SK-N-SH (cell line): ENCODE results near the gene DOK4. TPM values are rescaled to one million over a fixed set of nuclear protein-coding genes. Genes with fewer than 3 reads are reported as not detected.

Experiments used
- CTCF ChIA-PET: fragments of 300-600, 350-600 bp; formaldehyde crosslinking; extraction: SDS; loops from one replicate; lab custom pipeline; 2021; lab: Yijun Ruan, JAX
- POLR2A ChIA-PET: fragments of 350-600 bp; sonication (Branson Sonifier 250); formaldehyde crosslinking; extraction: SDS; loops from one replicate; lab custom pipeline; 2020; ENCODE audit warnings: antibody characterized with exemption, inconsistent platforms; lab: Yijun Ruan, JAX
- DNase-seq: peaks from one replicate; pipeline ENCODE4 v3.0.0; 2012
- H2AFZ ChIP-seq: fragments of 200-600 bp; sonication (generic); 2 replicates; pipeline ENCODE4 v1.8.1; 2016; ENCODE audit warnings: antibody characterized with exemption, mild to moderate bottlenecking, low read depth
- H3F3A ChIP-seq: fragments of 200-600 bp; sonication (generic); replicated peaks from 2 replicates; pipeline ENCODE3; 2016; ENCODE audit warnings: antibody characterized with exemption, mild to moderate bottlenecking; ENCODE audit not compliant: insufficient read depth
- H3K27ac ChIP-seq, 2 experiments: fragments of 200-500 bp in 1 of 2; fragments of 200-600 bp in 1 of 2; sonication (Bioruptor generic) in 1 of 2; sonication (generic), shearing (Covaris generic) in 1 of 2; 2 replicates each; pipeline versions ENCODE4 v1.5.1 to v1.6.1; 2014 to 2016; ENCODE audit warnings: low read depth in 2 of 2, inconsistent platforms in 1 of 2, low read length in 1 of 2, mild to moderate bottlenecking in 1 of 2, mixed read lengths in 1 of 2
- H3K27me3 ChIP-seq: fragments of 200-600 bp; sonication (generic), shearing (Covaris generic); 2 replicates; pipeline ENCODE4 v1.6.1; 2016; ENCODE audit warnings: mixed run types; ENCODE audit not compliant: insufficient read depth
- H3K36me3 ChIP-seq, 2 experiments: fragments of 200-500 bp in 1 of 2; fragments of 200-600 bp in 1 of 2; sonication (Bioruptor generic) in 1 of 2; sonication (generic) in 1 of 2; replicated peaks in 1 of 2; 2 replicates each; pipeline versions ENCODE3 to v1.5.1; 2014 to 2016; ENCODE audit warnings: low read length in 1 of 2, mild to moderate bottlenecking in 1 of 2; ENCODE audit not compliant: insufficient read depth in 2 of 2, control insufficient read depth in 1 of 2
- H3K4me1 ChIP-seq, 2 experiments: fragments of 200-500 bp in 1 of 2; fragments of 200-600 bp in 1 of 2; sonication (Bioruptor generic) in 1 of 2; sonication (generic), shearing (Covaris generic) in 1 of 2; 2 replicates each; pipeline versions ENCODE4 v1.5.1 to v1.6.1; 2014 to 2016; ENCODE audit warnings: low read depth in 1 of 2, low read length in 1 of 2, mixed run types in 1 of 2; ENCODE audit not compliant: insufficient read depth in 2 of 2, control insufficient read depth in 1 of 2
- H3K4me2 ChIP-seq: fragments of 200-600 bp; sonication (generic), shearing (Covaris generic); 2 replicates; pipeline ENCODE4 v1.6.1; 2017; ENCODE audit warnings: mixed run types
- H3K4me3 ChIP-seq, 2 experiments: fragments of 200-500 bp in 1 of 2; fragments of 200-600 bp in 1 of 2; sonication (Bioruptor generic) in 1 of 2; sonication (generic), shearing (Covaris generic) in 1 of 2; 2 replicates each; pipeline versions ENCODE4 v1.5.1 to v1.8.1; 2014 to 2016; ENCODE audit warnings: low read depth in 2 of 2, inconsistent platforms in 1 of 2, low read length in 1 of 2, mild to moderate bottlenecking in 1 of 2, mixed read lengths in 1 of 2, moderate library complexity in 1 of 2
- H3K79me2 ChIP-seq: fragments of 200-600 bp; sonication (generic); 2 replicates; pipeline ENCODE4 v1.8.1; 2017; ENCODE audit warnings: mild to moderate bottlenecking; ENCODE audit not compliant: insufficient read depth
- H3K9ac ChIP-seq: fragments of 200-600 bp; sonication (generic); 2 replicates; pipeline ENCODE4 v1.6.1; 2017; ENCODE audit warnings: mixed run types
- H3K9me2 ChIP-seq: fragments of 200-600 bp; sonication (generic); 2 replicates; pipeline ENCODE4 v1.6.1; 2017; ENCODE audit warnings: mixed run types
- H3K9me3 ChIP-seq: fragments of 200-600 bp; sonication (generic); 2 replicates; pipeline ENCODE4 v1.6.1; 2017; ENCODE audit warnings: mixed run types, mild to moderate bottlenecking, moderate library complexity
- H4K20me1 ChIP-seq: fragments of 200-600 bp; sonication (generic); 2 replicates; pipeline ENCODE4 v1.6.1; 2017; ENCODE audit warnings: mild to moderate bottlenecking, mixed run types; ENCODE audit not compliant: insufficient read depth
- CTCF ChIP-seq: fragments of 200-600 bp; sonication (generic); IDR thresholded peaks from 2 replicates; pipeline ENCODE4 v1.6.1; 2017; ENCODE audit warnings: antibody characterized with exemption, mild to moderate bottlenecking, moderate library complexity
- ELF1 ChIP-seq: IDR thresholded peaks from 2 replicates; pipeline ENCODE4 v1.4.0; 2012
- EZH2phosphoT487 ChIP-seq: fragments of 200-600 bp; sonication (generic); IDR thresholded peaks from 2 replicates; pipeline ENCODE4 v1.6.1; 2017; ENCODE audit warnings: low read depth, mixed run types, mild to moderate bottlenecking, antibody characterized with exemption, moderate library complexity, borderline replicate concordance
- FOXM1 ChIP-seq: IDR thresholded peaks from 2 replicates; pipeline ENCODE4 v1.4.0; 2012; ENCODE audit warnings: low read depth, mild to moderate bottlenecking
- JUND ChIP-seq: IDR thresholded peaks from 2 replicates; pipeline ENCODE4 v1.4.0; 2012
- MAX ChIP-seq: IDR thresholded peaks from 2 replicates; pipeline ENCODE4 v1.4.0; 2012; ENCODE audit warnings: low read depth
- MEF2A ChIP-seq: IDR thresholded peaks from 2 replicates; pipeline ENCODE4 v1.4.0; 2012; ENCODE audit warnings: low read depth, borderline replicate concordance
- NRF1 ChIP-seq: IDR thresholded peaks from 2 replicates; pipeline ENCODE4 v1.6.1; 2012; ENCODE audit warnings: low read depth, mild to moderate bottlenecking, low read length
- PBX3 ChIP-seq: IDR thresholded peaks from 2 replicates; pipeline ENCODE4; 2012
- RCOR1 ChIP-seq: fragments of 150-350 bp; IDR thresholded peaks from 2 replicates; pipeline ENCODE4 v1.6.1; 2017; ENCODE audit warnings: antibody characterized with exemption, low read length
- RFX5 ChIP-seq: IDR thresholded peaks from 2 replicates; pipeline ENCODE4 v1.6.1; 2012; ENCODE audit warnings: mild to moderate bottlenecking, improper control_type of control experiment, low read length
- SIN3A ChIP-seq: IDR thresholded peaks from 2 replicates; pipeline ENCODE4 v1.6.1; 2012; ENCODE audit warnings: low read depth, mild to moderate bottlenecking, low read length, moderate library complexity, borderline replicate concordance
- SMC3 ChIP-seq: IDR thresholded peaks from 2 replicates; pipeline ENCODE4 v1.6.1; 2012; ENCODE audit warnings: low read depth, low read length, improper control_type of control experiment
- TEAD4 ChIP-seq: IDR thresholded peaks from 2 replicates; pipeline ENCODE4 v1.4.0; 2012; ENCODE audit warnings: mild to moderate bottlenecking, borderline replicate concordance; ENCODE audit not compliant: insufficient read depth
- USF2 ChIP-seq: fragments of 150-350 bp; IDR thresholded peaks from 2 replicates; pipeline ENCODE4 v1.6.1; 2017; ENCODE audit warnings: antibody characterized with exemption, low read length, low read depth, borderline replicate concordance
- ZBTB33 ChIP-seq: IDR thresholded peaks from 2 replicates; pipeline ENCODE4 v1.4.0; 2012; ENCODE audit warnings: low read depth, borderline replicate concordance
- WGBS: methylation state at CpG from one replicate; pipeline ENCODE4 v1.1.6; 2017; ENCODE audit warnings: low lambda C conversion rate; 5-methylcytosine and 5-hydroxymethylcytosine counted together
- polyA plus RNA-seq, 3 experiments: library from polyadenylated mRNA; depleted of rRNA; stranded (reverse); fragments of >200 nt; gene quantifications; 2 replicates each; pipeline ENCODE4 v1.2.3, GENCODE V29; 2012

Gene DOK4
- polyA plus RNA-seq, 1 of the 3 experiments (the other 2 are of a cell fraction), result 28.4 TPM

- H3K79me2 ChIP-seq, result peaks cover 9% of the 10 kb centered on the region; the same call in 1 of the 2 replicates
- H3K4me1 ChIP-seq, result peaks cover 30 to 39% of the 10 kb centered on the region in 2 experiments; a peak in 3 of 4 replicates
- no peak overlapping the region for H3K9ac ChIP-seq
- DNase-seq, result peak; percentile 11
- no peak overlapping the region for H3K4me2 ChIP-seq
- no peaks in the 10 kb centered on the region for H3K9me2 ChIP-seq
- no peak overlapping the region for H3K27ac ChIP-seq
- no peaks in the 10 kb centered on the region for H3K9me3 ChIP-seq
- no peaks in the 10 kb centered on the region for H3F3A ChIP-seq
- no peaks in the 10 kb centered on the region for H4K20me1 ChIP-seq
- H3K4me3 ChIP-seq, result no peak overlapping the region
- POLR2A ChIA-PET, result interaction anchor here (0.8 to 1.1 kb wide), 2 partner anchors 44 to 85 kb away, joined by 3 read pairs; partner anchors contain the start of genes CIAPIN1 and COQ9
- H2AFZ ChIP-seq, result no peak overlapping the region
- H3K36me3 ChIP-seq, result peaks cover 5 to 10% of the 10 kb centered on the region in 2 experiments
- TF ChIP-seq SIN3A (no peak), TEAD4 (no peak), CTCF (no peak), JUND (no peak), PBX3 (no peak), FOXM1 (no peak), RFX5 (no peak)
- TF ChIP-seq, all 33 proteins: peak for 0
- 91% methylated on average over 8 of the region's 8 CpGs for WGBS
- CTCF ChIA-PET, result interaction anchor here (1.3 to 3.9 kb wide), 3 partner anchors 12 to 114 kb away, joined by 4 to 21 read pairs (median 15); no protein-coding TSS in a partner anchor
- no peaks in the 10 kb centered on the region for H3K27me3 ChIP-seq
Measured at GRCh38 chr16:57531635-57532265, 45.5 kb upstream of the DOK4 start.

- H3F3A ChIP-seq, result no peaks in the 10 kb centered on the region
- ChIA-PET POLR2A (interaction anchor here (0.6 kb wide), 1 partner anchor 476 kb away, joined by 3 read pairs; no protein-coding TSS in a partner anchor), CTCF (interaction anchor here (0.9 to 3.9 kb wide), 3 partner anchors 11 to 117 kb away, joined by 3 to 21 read pairs (median 15); no protein-coding TSS in a partner anchor)
- peak; percentile 5 for DNase-seq
- H4K20me1 ChIP-seq, result no peaks in the 10 kb centered on the region
- peaks cover 5 to 10% of the 10 kb centered on the region in 2 experiments for H3K36me3 ChIP-seq
- H3K4me3 ChIP-seq, result no peak overlapping the region
- H3K4me2 ChIP-seq, result no peak overlapping the region
- H2AFZ ChIP-seq, result no peak overlapping the region
- peaks cover 9% of the 10 kb centered on the region; the same call in 1 of the 2 replicates for H3K79me2 ChIP-seq
- H3K9me2 ChIP-seq, result no peaks in the 10 kb centered on the region
- WGBS, result 75% methylated on average over 3 of the region's 3 CpGs
- no peaks in the 10 kb centered on the region for H3K9me3 ChIP-seq
- no peak for TF ChIP-seq USF2
- TF ChIP-seq JUND, result no peak
- TF ChIP-seq NRF1, result no peak
- TF ChIP-seq SIN3A, result no peak
- no peak for TF ChIP-seq SMC3
- TF ChIP-seq MAX, result no peak
- no peak for TF ChIP-seq EZH2phosphoT487
- TF ChIP-seq FOXM1, result no peak
- TF ChIP-seq ZBTB33, result no peak
- no peak for TF ChIP-seq MEF2A
- no peak for TF ChIP-seq RCOR1
- TF ChIP-seq ELF1, result no peak
- no peaks in the 10 kb centered on the region for H3K27me3 ChIP-seq
- H3K27ac ChIP-seq, result no peak overlapping the region
- H3K4me1 ChIP-seq, result peaks cover 30 to 38% of the 10 kb centered on the region in 2 experiments; a peak in 3 of 4 replicates
- H3K9ac ChIP-seq, result no peak overlapping the region
Measured at GRCh38 chr16:57531253-57531575, 44.9 kb upstream of the DOK4 start.
